HG03097 (cell line): ENCODE data around the gene C1orf210.

Experiments used
- ATAC-seq: cut with Tn5 transposase; IDR thresholded peaks from one replicate; pipeline ENCODE4 v1.9.1; 2021; ENCODE audit not compliant: unreplicated experiment, low FRiP score

C1orf210 gene

GRCh38 chr1:43253876-43254275, 31.5 kb downstream of the C1orf210 start:
- ATAC-seq, result no peak

GRCh38 chr1:43253173-43253572, 32.2 kb downstream of the C1orf210 start:
- no peak for ATAC-seq

- ATAC-seq, result no peak
Measured at GRCh38 chr1:43252225-43252624, 33.2 kb downstream of the C1orf210 start.

GRCh38 chr1:43251024-43251423, 34.4 kb downstream of the C1orf210 start:
- ATAC-seq, result no peak

GRCh38 chr1:43250351-43250761, 35.0 kb downstream of the C1orf210 start:
- no peak for ATAC-seq

- ATAC-seq, result no peak
Measured at GRCh38 chr1:43247256-43247921, 38.0 kb downstream of the C1orf210 start.

- no peak for ATAC-seq
Measured at GRCh38 chr1:43246466-43247213, 38.7 kb downstream of the C1orf210 start.

- no peak for ATAC-seq
Measured at GRCh38 chr1:43243299-43243698, 42.1 kb downstream of the C1orf210 start.

- ATAC-seq, result no peak
Measured at GRCh38 chr1:43241413-43241836, 44.0 kb downstream of the C1orf210 start.

GRCh38 chr1:43239484-43239883, 45.9 kb downstream of the C1orf210 start:
- ATAC-seq, result peak; percentile 62

GRCh38 chr1:43238991-43239469, 46.4 kb downstream of the C1orf210 start:
- ATAC-seq, result no peak

GRCh38 chr1:43238085-43238484, 47.3 kb downstream of the C1orf210 start:
- ATAC-seq, result no peak

- no peak for ATAC-seq
Measured at GRCh38 chr1:43237121-43237520, 48.3 kb downstream of the C1orf210 start.

- ATAC-seq, result no peak
Measured at GRCh38 chr1:43235451-43236121, 49.8 kb downstream of the C1orf210 start.

- no peak for ATAC-seq
Measured at GRCh38 chr1:43235040-43235439, 50.3 kb downstream of the C1orf210 start.

- ATAC-seq, result no peak
Measured at GRCh38 chr1:43234267-43234666, 51.1 kb downstream of the C1orf210 start.

- ATAC-seq, result no peak
Measured at GRCh38 chr1:43233631-43234030, 51.8 kb downstream of the C1orf210 start.

GRCh38 chr1:43232482-43232881, 52.9 kb downstream of the C1orf210 start:
- ATAC-seq, result no peak

- no peak for ATAC-seq
Measured at GRCh38 chr1:43232074-43232473, 53.3 kb downstream of the C1orf210 start.
